ENCODE results near the gene HOXA10.
A peak's percentile ranks its signal among the peaks of the same experiment; 100 is the strongest.

HOXA10 gene

GRCh38 chr7:27143023-27143949, 30.8 kb downstream of the HOXA10 start, which contains the start of gene HOXA5:
Gene HOXA5, minus strand, starts transcription at chr7:27143681. Its CDS starts 74 bp downstream, at chr7:27143607.
- peak; percentile 94 for DNase-seq

- peak; percentile 56 for DNase-seq
Measured at GRCh38 chr7:27142580-27143022, 31.5 kb downstream of the HOXA10 start.

- no peak for DNase-seq
Measured at GRCh38 chr7:27141923-27142579, 32.1 kb downstream of the HOXA10 start.

GRCh38 chr7:27141137-27141922, 32.8 kb downstream of the HOXA10 start:
- no peak for DNase-seq

GRCh38 chr7:27140126-27140857, 33.8 kb downstream of the HOXA10 start:
- DNase-seq, result no peak

GRCh38 chr7:27139334-27140125, 34.6 kb downstream of the HOXA10 start:
- DNase-seq, result no peak

GRCh38 chr7:27138985-27139333, 35.2 kb downstream of the HOXA10 start:
- DNase-seq, result no peak

- DNase-seq, result no peak
Measured at GRCh38 chr7:27138472-27138871, 35.6 kb downstream of the HOXA10 start.

- DNase-seq, result no peak
Measured at GRCh38 chr7:27137640-27138315, 36.3 kb downstream of the HOXA10 start.

GRCh38 chr7:27134392-27134791, 39.7 kb downstream of the HOXA10 start:
- no peak for DNase-seq

- DNase-seq, result no peak
Measured at GRCh38 chr7:27133409-27134231, 40.5 kb downstream of the HOXA10 start.

- DNase-seq, result no peak
Measured at GRCh38 chr7:27132978-27133377, 41.1 kb downstream of the HOXA10 start.

GRCh38 chr7:27132214-27132613, 41.9 kb downstream of the HOXA10 start:
- DNase-seq, result no peak

- DNase-seq, result no peak
Measured at GRCh38 chr7:27131390-27131819, 42.7 kb downstream of the HOXA10 start.

GRCh38 chr7:27130540-27131389, 43.4 kb downstream of the HOXA10 start, which contains the start of gene HOXA4:
Gene HOXA4, minus strand, starts transcription at chr7:27130757. Its CDS starts 24 bp downstream, at chr7:27130733.
- peak; percentile 76 for DNase-seq

GRCh38 chr7:27129729-27130539, 44.2 kb downstream of the HOXA10 start:
- DNase-seq, result no peak

- no peak for DNase-seq
Measured at GRCh38 chr7:27128776-27129728, 45.1 kb downstream of the HOXA10 start.

All from NCI-H510A treated with DMSO at 0.1 percent for 48 hours (cell line).